Liver (tissue), 3 donors: ENCODE data around the gene LECT2.

Experiments
- EGR1 ChIP-seq, 2 donors: IDR thresholded peaks; 2 replicates each; pipeline ENCODE4 v1.6.1; 2016 to 2018; ENCODE audit warnings: antibody characterized with exemption in 2 of 2, low read depth in 2 of 2
- NR2F2 ChIP-seq: IDR thresholded peaks from 2 replicates; pipeline ENCODE4 v1.6.1; 2016; ENCODE audit warnings: antibody characterized with exemption
- TAF1 ChIP-seq: conservative IDR thresholded peaks from 2 replicates; pipeline ENCODE4 v1.6.1; 2016; ENCODE audit warnings: antibody characterized with exemption, mild to moderate bottlenecking
- YY1 ChIP-seq: IDR thresholded peaks from 2 replicates; pipeline ENCODE4 v1.6.1; 2016; ENCODE audit warnings: antibody characterized with exemption, mild to moderate bottlenecking
- TF ChIP-seq, protein P1 (sequence below): fragments of 150-350 bp; IDR thresholded peaks from 2 replicates; pipeline ENCODE4 v1.5.1; 2017; ENCODE audit warnings: improper control_type of control experiment, low read depth, low read length; ENCODE audit not compliant: missing input control
- TF ChIP-seq, protein P2 (sequence below): IDR thresholded peaks from 2 replicates; pipeline ENCODE4 v1.6.1; 2016; ENCODE audit warnings: antibody characterized with exemption
- TF ChIP-seq, protein P3 (sequence below): IDR thresholded peaks from 2 replicates; pipeline ENCODE4 v1.6.1; 2016; ENCODE audit warnings: antibody characterized with exemption, mild to moderate bottlenecking
- donor health status: healthy.
- donor health status: healthy.

DNA sequence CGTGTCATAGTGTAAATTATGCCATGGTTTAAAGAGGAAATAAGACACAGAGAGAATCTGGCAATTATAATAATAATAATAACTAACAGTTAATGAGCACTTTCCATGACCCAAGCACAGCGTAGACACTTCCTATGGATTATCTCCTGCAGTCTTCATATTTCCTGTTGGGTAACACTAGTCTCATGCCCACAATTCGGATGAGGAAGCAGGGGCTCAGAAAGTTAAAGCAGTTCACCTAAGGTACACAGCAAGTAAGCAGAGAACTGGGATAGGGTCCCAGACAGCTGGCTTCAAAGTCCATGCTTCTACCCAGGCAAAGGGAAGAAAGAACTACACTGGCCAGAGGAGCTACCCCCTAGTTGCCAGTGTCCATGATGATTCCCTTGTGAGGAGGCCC lies 46.1 kb upstream of the LECT2 start:
- TF ChIP-seq, protein P1, sequence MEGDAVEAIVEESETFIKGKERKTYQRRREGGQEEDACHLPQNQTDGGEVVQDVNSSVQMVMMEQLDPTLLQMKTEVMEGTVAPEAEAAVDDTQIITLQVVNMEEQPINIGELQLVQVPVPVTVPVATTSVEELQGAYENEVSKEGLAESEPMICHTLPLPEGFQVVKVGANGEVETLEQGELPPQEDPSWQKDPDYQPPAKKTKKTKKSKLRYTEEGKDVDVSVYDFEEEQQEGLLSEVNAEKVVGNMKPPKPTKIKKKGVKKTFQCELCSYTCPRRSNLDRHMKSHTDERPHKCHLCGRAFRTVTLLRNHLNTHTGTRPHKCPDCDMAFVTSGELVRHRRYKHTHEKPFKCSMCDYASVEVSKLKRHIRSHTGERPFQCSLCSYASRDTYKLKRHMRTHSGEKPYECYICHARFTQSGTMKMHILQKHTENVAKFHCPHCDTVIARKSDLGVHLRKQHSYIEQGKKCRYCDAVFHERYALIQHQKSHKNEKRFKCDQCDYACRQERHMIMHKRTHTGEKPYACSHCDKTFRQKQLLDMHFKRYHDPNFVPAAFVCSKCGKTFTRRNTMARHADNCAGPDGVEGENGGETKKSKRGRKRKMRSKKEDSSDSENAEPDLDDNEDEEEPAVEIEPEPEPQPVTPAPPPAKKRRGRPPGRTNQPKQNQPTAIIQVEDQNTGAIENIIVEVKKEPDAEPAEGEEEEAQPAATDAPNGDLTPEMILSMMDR: no peak
- TF ChIP-seq NR2F2 (no peak), YY1 (no peak), TAF1 (no peak), EGR1 (IDR thresholded peaks at IDR 0.05; ENCODE audit: low read depth in 2 of 2) (no peak)
- TF ChIP-seq, protein P2, sequence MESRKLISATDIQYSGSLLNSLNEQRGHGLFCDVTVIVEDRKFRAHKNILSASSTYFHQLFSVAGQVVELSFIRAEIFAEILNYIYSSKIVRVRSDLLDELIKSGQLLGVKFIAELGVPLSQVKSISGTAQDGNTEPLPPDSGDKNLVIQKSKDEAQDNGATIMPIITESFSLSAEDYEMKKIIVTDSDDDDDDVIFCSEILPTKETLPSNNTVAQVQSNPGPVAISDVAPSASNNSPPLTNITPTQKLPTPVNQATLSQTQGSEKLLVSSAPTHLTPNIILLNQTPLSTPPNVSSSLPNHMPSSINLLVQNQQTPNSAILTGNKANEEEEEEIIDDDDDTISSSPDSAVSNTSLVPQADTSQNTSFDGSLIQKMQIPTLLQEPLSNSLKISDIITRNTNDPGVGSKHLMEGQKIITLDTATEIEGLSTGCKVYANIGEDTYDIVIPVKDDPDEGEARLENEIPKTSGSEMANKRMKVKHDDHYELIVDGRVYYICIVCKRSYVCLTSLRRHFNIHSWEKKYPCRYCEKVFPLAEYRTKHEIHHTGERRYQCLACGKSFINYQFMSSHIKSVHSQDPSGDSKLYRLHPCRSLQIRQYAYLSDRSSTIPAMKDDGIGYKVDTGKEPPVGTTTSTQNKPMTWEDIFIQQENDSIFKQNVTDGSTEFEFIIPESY: no peak
- TF ChIP-seq, protein P3, sequence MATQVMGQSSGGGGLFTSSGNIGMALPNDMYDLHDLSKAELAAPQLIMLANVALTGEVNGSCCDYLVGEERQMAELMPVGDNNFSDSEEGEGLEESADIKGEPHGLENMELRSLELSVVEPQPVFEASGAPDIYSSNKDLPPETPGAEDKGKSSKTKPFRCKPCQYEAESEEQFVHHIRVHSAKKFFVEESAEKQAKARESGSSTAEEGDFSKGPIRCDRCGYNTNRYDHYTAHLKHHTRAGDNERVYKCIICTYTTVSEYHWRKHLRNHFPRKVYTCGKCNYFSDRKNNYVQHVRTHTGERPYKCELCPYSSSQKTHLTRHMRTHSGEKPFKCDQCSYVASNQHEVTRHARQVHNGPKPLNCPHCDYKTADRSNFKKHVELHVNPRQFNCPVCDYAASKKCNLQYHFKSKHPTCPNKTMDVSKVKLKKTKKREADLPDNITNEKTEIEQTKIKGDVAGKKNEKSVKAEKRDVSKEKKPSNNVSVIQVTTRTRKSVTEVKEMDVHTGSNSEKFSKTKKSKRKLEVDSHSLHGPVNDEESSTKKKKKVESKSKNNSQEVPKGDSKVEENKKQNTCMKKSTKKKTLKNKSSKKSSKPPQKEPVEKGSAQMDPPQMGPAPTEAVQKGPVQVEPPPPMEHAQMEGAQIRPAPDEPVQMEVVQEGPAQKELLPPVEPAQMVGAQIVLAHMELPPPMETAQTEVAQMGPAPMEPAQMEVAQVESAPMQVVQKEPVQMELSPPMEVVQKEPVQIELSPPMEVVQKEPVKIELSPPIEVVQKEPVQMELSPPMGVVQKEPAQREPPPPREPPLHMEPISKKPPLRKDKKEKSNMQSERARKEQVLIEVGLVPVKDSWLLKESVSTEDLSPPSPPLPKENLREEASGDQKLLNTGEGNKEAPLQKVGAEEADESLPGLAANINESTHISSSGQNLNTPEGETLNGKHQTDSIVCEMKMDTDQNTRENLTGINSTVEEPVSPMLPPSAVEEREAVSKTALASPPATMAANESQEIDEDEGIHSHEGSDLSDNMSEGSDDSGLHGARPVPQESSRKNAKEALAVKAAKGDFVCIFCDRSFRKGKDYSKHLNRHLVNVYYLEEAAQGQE: no peak
